Panc1 (cell line): Measurements from ENCODE around the gene DYRK3.

ENCODE experiments used
- TCF7L2 ChIP-seq: IDR thresholded peaks from 2 replicates; pipeline ENCODE4 v1.6.1; 2011; ENCODE audit warnings: mild to moderate bottlenecking, low read depth, low read length, inconsistent platforms
- TF ChIP-seq, protein P1 (sequence below): fragments of 450-650 bp; IDR thresholded peaks from 2 replicates; pipeline ENCODE4 v1.5.1; 2017; ENCODE audit warnings: mild to moderate bottlenecking
- TF ChIP-seq, protein P2 (sequence below), 2 experiments: IDR thresholded peaks; 2 replicates each; pipeline ENCODE4 v1.6.1; 2011 to 2012; ENCODE audit warnings: low read depth in 2 of 2, control low read depth in 1 of 2, low read length in 1 of 2, mild to moderate bottlenecking in 1 of 2, moderate library complexity in 1 of 2; ENCODE audit not compliant: insufficient read depth in 1 of 2

DNA sequence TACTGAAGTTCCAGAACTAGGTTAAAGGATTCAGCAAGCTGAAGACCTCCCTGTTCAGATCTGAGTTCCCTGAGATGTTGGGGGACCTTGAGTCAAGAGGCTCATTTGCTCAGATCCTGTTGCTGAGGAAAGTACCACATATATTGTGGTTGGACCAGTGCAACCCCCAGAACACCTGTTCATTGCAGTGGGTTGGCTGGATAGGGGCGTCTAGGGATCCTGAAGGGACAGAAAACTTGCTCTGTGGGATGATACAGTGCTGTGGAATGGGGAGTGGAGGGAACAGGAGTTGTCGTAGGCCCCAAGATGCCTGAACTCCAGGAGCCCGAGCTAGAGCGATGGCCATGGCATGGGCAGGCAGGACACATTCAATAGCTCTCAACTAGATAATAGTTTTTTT is 24.8 kb downstream of the DYRK3 start:
- TF ChIP-seq, protein P1, sequence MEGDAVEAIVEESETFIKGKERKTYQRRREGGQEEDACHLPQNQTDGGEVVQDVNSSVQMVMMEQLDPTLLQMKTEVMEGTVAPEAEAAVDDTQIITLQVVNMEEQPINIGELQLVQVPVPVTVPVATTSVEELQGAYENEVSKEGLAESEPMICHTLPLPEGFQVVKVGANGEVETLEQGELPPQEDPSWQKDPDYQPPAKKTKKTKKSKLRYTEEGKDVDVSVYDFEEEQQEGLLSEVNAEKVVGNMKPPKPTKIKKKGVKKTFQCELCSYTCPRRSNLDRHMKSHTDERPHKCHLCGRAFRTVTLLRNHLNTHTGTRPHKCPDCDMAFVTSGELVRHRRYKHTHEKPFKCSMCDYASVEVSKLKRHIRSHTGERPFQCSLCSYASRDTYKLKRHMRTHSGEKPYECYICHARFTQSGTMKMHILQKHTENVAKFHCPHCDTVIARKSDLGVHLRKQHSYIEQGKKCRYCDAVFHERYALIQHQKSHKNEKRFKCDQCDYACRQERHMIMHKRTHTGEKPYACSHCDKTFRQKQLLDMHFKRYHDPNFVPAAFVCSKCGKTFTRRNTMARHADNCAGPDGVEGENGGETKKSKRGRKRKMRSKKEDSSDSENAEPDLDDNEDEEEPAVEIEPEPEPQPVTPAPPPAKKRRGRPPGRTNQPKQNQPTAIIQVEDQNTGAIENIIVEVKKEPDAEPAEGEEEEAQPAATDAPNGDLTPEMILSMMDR, result no peak
- TF ChIP-seq, protein P2, sequence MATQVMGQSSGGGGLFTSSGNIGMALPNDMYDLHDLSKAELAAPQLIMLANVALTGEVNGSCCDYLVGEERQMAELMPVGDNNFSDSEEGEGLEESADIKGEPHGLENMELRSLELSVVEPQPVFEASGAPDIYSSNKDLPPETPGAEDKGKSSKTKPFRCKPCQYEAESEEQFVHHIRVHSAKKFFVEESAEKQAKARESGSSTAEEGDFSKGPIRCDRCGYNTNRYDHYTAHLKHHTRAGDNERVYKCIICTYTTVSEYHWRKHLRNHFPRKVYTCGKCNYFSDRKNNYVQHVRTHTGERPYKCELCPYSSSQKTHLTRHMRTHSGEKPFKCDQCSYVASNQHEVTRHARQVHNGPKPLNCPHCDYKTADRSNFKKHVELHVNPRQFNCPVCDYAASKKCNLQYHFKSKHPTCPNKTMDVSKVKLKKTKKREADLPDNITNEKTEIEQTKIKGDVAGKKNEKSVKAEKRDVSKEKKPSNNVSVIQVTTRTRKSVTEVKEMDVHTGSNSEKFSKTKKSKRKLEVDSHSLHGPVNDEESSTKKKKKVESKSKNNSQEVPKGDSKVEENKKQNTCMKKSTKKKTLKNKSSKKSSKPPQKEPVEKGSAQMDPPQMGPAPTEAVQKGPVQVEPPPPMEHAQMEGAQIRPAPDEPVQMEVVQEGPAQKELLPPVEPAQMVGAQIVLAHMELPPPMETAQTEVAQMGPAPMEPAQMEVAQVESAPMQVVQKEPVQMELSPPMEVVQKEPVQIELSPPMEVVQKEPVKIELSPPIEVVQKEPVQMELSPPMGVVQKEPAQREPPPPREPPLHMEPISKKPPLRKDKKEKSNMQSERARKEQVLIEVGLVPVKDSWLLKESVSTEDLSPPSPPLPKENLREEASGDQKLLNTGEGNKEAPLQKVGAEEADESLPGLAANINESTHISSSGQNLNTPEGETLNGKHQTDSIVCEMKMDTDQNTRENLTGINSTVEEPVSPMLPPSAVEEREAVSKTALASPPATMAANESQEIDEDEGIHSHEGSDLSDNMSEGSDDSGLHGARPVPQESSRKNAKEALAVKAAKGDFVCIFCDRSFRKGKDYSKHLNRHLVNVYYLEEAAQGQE (IDR thresholded peaks at IDR 0.05; ENCODE audit: insufficient read depth in 1 of 2, low read depth in 2 of 2, low read length in 1 of 2), result no peak
- no peak for TF ChIP-seq TCF7L2
